ENCODE measurements around the gene KRTAP2-1.

DNA sequence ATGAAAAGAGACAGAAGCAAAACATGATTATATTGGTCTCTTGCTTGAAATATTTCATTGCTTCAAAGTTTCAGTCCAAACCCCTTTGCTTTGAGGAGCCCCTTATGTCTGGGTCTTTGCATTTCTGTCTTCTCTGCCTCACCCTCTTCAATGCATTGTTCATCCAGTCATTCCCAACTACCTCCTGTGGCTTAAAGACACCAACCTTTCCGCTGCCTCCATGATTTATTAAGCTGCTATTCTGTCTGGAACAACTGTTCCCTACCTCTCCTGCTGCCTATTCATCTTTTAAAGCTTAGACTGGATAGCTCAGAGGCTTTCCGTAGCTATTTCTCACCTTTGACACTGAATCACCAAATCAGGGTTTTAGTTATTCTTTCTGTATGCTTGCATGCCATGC, 49.8 kb downstream of the KRTAP2-1 start:
- no peak for TF ChIP-seq POLR2AphosphoS5 (IDR thresholded peaks at IDR 0.05; ENCODE audit: low read depth, low read length)
- TF ChIP-seq, protein P1, sequence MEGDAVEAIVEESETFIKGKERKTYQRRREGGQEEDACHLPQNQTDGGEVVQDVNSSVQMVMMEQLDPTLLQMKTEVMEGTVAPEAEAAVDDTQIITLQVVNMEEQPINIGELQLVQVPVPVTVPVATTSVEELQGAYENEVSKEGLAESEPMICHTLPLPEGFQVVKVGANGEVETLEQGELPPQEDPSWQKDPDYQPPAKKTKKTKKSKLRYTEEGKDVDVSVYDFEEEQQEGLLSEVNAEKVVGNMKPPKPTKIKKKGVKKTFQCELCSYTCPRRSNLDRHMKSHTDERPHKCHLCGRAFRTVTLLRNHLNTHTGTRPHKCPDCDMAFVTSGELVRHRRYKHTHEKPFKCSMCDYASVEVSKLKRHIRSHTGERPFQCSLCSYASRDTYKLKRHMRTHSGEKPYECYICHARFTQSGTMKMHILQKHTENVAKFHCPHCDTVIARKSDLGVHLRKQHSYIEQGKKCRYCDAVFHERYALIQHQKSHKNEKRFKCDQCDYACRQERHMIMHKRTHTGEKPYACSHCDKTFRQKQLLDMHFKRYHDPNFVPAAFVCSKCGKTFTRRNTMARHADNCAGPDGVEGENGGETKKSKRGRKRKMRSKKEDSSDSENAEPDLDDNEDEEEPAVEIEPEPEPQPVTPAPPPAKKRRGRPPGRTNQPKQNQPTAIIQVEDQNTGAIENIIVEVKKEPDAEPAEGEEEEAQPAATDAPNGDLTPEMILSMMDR (IDR thresholded peaks at IDR 0.05; ENCODE audit: control extremely low read depth in 1 of 3, insufficient read depth in 1 of 3, low read depth in 1 of 3, low read length in 3 of 3): no peak
- TF ChIP-seq GTF2F1 (IDR thresholded peaks at IDR 0.05; ENCODE audit: borderline replicate concordance, low read depth, low read length): no peak
- TF ChIP-seq POU5F1 (IDR thresholded peaks at IDR 0.05; ENCODE audit: low read depth, low read length): no peak
- TF ChIP-seq TCF12 (IDR thresholded peaks at IDR 0.05; ENCODE audit: low read depth, low read length): no peak

All from H1 (cell line).